GM12878 (cell line): ENCODE data around the gene ATP7B. TPM values are rescaled to one million over a fixed set of nuclear protein-coding genes. Genes with fewer than 3 reads are reported as not detected.

Experiments used
- ATAC-seq: fragments of 200-7000 bp; cut with Tn5 transposase; 3 replicates; pipeline ENCODE4 v1.9.1; 2020; ENCODE audit warnings: mild to moderate bottlenecking, moderate library complexity
- BruUV-seq: library from RNA; stranded (reverse); fragments of 400-500 nt; replicated peaks from 2 replicates; lab custom pipeline; 2021; lab: Mats Ljungman, UMichigan
- CTCF ChIA-PET: fragments of 300-600 bp; sonication (Branson Sonifier 250); formaldehyde crosslinking; extraction: SDS; loops from one replicate; lab custom pipeline; 2021; ENCODE audit warnings: inconsistent platforms; lab: Yijun Ruan, JAX
- POLR2A ChIA-PET: fragments of 350-600 bp; formaldehyde crosslinking; extraction: SDS; loops from one replicate; lab custom pipeline; 2021; ENCODE audit warnings: inconsistent platforms; lab: Charles Lee
- RAD21 ChIA-PET: fragments of 300-600 bp; sonication (Branson Sonifier 250); formaldehyde crosslinking; loops from one replicate; lab custom pipeline; 2023; ENCODE audit warnings: antibody characterized with exemption; ENCODE audit not compliant: unreplicated experiment; lab: Charles Lee
- SMC1A ChIA-PET: fragments of 300-600 bp; sonication (Branson Sonifier 250); formaldehyde crosslinking; loops from one replicate; lab custom pipeline; 2023; ENCODE audit not compliant: unreplicated experiment, uncharacterized antibody; lab: Charles Lee
- DNase-seq: peaks from one replicate; pipeline ENCODE4 v3.0.0-alpha.2; 2011; ENCODE audit warnings: low read depth, low spot score
- FAIRE-seq: peaks from 3 replicates; lab custom pipeline; 2011; peaks lifted over from hg19 to GRCh38; lab: Jason Lieb, UNC
- H2AFZ ChIP-seq: 2 replicates; pipeline ENCODE4 v1.6.0; 2011; ENCODE audit warnings: low read depth, low read length, control low read depth; ENCODE audit not compliant: control insufficient read depth
- H3K27ac ChIP-seq: 2 replicates; pipeline ENCODE4 v1.5.1; 2011; ENCODE audit warnings: control low read depth; ENCODE audit not compliant: control insufficient read depth, insufficient read depth
- H3K27me3 ChIP-seq, 2 experiments: replicated peaks in 1 of 2; 2 replicates each; pipeline versions ENCODE4 v1.6.0 to v1.6.1; 2011; ENCODE audit warnings: low read length in 1 of 2; ENCODE audit not compliant: control insufficient read depth in 2 of 2, insufficient read depth in 2 of 2
- H3K36me3 ChIP-seq, 2 experiments: 2 replicates each; pipeline ENCODE4 v1.5.1; 2011; ENCODE audit warnings: low read length in 1 of 2; ENCODE audit not compliant: control insufficient read depth in 2 of 2, insufficient read depth in 2 of 2
- H3K4me1 ChIP-seq: 2 replicates; pipeline ENCODE4 v1.6.1; 2011; ENCODE audit warnings: mild to moderate bottlenecking, low read length, moderate library complexity, mixed read lengths; ENCODE audit not compliant: control insufficient read depth, insufficient read depth
- H3K4me2 ChIP-seq: 2 replicates; pipeline ENCODE4 v1.6.0; 2011; ENCODE audit warnings: control low read depth; ENCODE audit not compliant: control insufficient read depth, insufficient read depth
- H3K4me3 ChIP-seq: fragments of 200-600 bp; sonication (generic); 2 replicates; pipeline ENCODE4 v1.5.1; 2016
- H3K79me2 ChIP-seq: 2 replicates; pipeline ENCODE4 v1.6.0; 2011; ENCODE audit warnings: low read length; ENCODE audit not compliant: control insufficient read depth, insufficient read depth
- H3K9ac ChIP-seq: 2 replicates; pipeline ENCODE4 v1.8.0; 2011; ENCODE audit warnings: low read length, control low read depth, mixed read lengths; ENCODE audit not compliant: control insufficient read depth, insufficient read depth
- H3K9me3 ChIP-seq: replicated peaks from 3 replicates; pipeline ENCODE4 v1.5.1; 2011; ENCODE audit warnings: mild to moderate bottlenecking, low read length; ENCODE audit not compliant: control insufficient read depth, insufficient read depth
- H4K20me1 ChIP-seq: 2 replicates; pipeline ENCODE4 v1.6.0; 2011; ENCODE audit not compliant: control insufficient read depth, insufficient read depth
- BRCA1 ChIP-seq: IDR thresholded peaks from 2 replicates; pipeline ENCODE4 v1.6.1; 2011; ENCODE audit warnings: low read depth, low read length, improper control_type of control experiment
- GATAD2B ChIP-seq: fragments of 450-650 bp; conservative IDR thresholded peaks from 2 replicates; pipeline ENCODE4 v1.6.1; 2017; ENCODE audit warnings: low read depth, mild to moderate bottlenecking, moderate library complexity
- IRF4 ChIP-seq: IDR thresholded peaks from 2 replicates; pipeline ENCODE4 v1.6.1; 2011; ENCODE audit warnings: low read depth, low read length
- NBN ChIP-seq: fragments of 450-650 bp; IDR thresholded peaks from 2 replicates; pipeline ENCODE4 v1.6.1; 2016
- NFIC ChIP-seq: IDR thresholded peaks from 2 replicates; pipeline ENCODE4 v1.6.1; 2012; ENCODE audit warnings: low read depth, mild to moderate bottlenecking, inconsistent platforms, low read length, moderate library complexity
- NR2F1 ChIP-seq: fragments of 450-650 bp; conservative IDR thresholded peaks from 2 replicates; pipeline ENCODE4 v1.6.1; 2017; ENCODE audit warnings: mild to moderate bottlenecking
- POLR2AphosphoS2 ChIP-seq: IDR thresholded peaks from 2 replicates; pipeline ENCODE4 v1.6.1; 2011; ENCODE audit warnings: low read depth, mild to moderate bottlenecking, low read length, improper control_type of control experiment, moderate library complexity
- RAD51 ChIP-seq: fragments of 450-650 bp; IDR thresholded peaks from 2 replicates; pipeline ENCODE4 v1.6.1; 2016; ENCODE audit warnings: moderate library complexity, mild to moderate bottlenecking, inconsistent platforms
- ZNF24 ChIP-seq: fragments of 450-650 bp; IDR thresholded peaks from 2 replicates; pipeline ENCODE4 v1.6.1; 2017; ENCODE audit warnings: antibody characterized with exemption, mild to moderate bottlenecking
- WGBS: methylation state at CpG from one replicate; pipeline ENCODE4 v1.1.6; 2016; ENCODE audit warnings: low lambda C conversion rate; ENCODE audit not compliant: insufficient replicate concordance, insufficient coverage; ENCODE audit errors: missing lambda C conversion rate; 5-methylcytosine and 5-hydroxymethylcytosine counted together
- in situ Hi-C: fragments of 300-500 bp; cut with MboI; formaldehyde crosslinking; loops from 9 replicates; pipeline ENCODE4 v1.14.3; 2018; ENCODE audit warnings: mixed read lengths
- intact Hi-C: fragments of 100-400 bp; cut with micrococcal nuclease; formaldehyde crosslinking; loops from one replicate; pipeline ENCODE4 v1.14.2; 2022; ENCODE audit not compliant: unreplicated experiment
- polyA plus RNA-seq, 11 experiments: library from polyadenylated mRNA; depleted of rRNA in 4 of 11; unstranded in 6 of 11; stranded (reverse) in 5 of 11; fragments of >200 nt; fragmentation: Nextera tagmentation in 4 of 11; fragmentation: Illumina TruSeq in 1 of 11; extraction: Ambion mirVana in 4 of 11; extraction: Trizol in 1 of 11; gene quantifications; 1 replicate in 1 of 11; 2 replicates in 10 of 11; pipeline versions ENCODE4 v1.2.1 to v1.2.3, GENCODE V29; 2011 to 2016; ENCODE audit warnings: inconsistent platforms in 2 of 11, missing spikeins in 2 of 11, low read depth in 1 of 11
- total RNA-seq, 4 experiments: library from RNA; depleted of rRNA in 3 of 4; stranded (reverse); fragments of >200 nt in 3 of 4; fragmentation: Illumina TruSeq in 1 of 4; extraction: Trizol in 1 of 4; gene quantifications; 2 replicates each; pipeline versions ENCODE4 v1.2.1 to v1.2.3, GENCODE V29; 2013 to 2021

The ATP7B gene
- total and polyA plus RNA-seq, 10 of the 15 experiments (the other 5 are each of a cell fraction or from before 2014, with no cell fraction given) = under 0.01 to 1.1 (median 0.06) TPM; not detected in 2

- in situ Hi-C loops (no loop called here), intact Hi-C loops (no loop called here)
- POLR2A ChIA-PET = interaction anchor here (0.6 kb wide), 1 partner anchor 135 kb away, joined by 3 read pairs; no protein-coding TSS in a partner anchor
Measured at GRCh38 chr13:51977625-51978024, 33.6 kb downstream of the ATP7B start.

GRCh38 chr13:51976890-51977289 is 34.4 kb downstream of the ATP7B start:
- ChIA-PET POLR2A (interaction anchor here (0.6 kb wide), 1 partner anchor 134 kb away, joined by 3 read pairs; no protein-coding TSS in a partner anchor), SMC1A (interaction anchor here (1.0 to 1.6 kb wide), 4 partner anchors 9 to 35 kb away, joined by 3 to 4 read pairs (median 4); partner anchors contain the start of gene ALG11), RAD21 (interaction anchor here (0.9 kb wide), 1 partner anchor 17 kb away, joined by 5 read pairs; no protein-coding TSS in a partner anchor)
- H3K4me3 ChIP-seq = no peak overlapping the region
- in situ Hi-C loops (no loop called here), intact Hi-C loops (no loop called here)
- H3K9me3 ChIP-seq = no peaks in the 10 kb centered on the region
- 28% methylated on average over 5 of the region's 5 CpGs for WGBS
- H2AFZ ChIP-seq = no peak overlapping the region
- no peak for DNase-seq
- H3K27ac ChIP-seq = no peak overlapping the region
- no peak overlapping the region for H3K4me2 ChIP-seq
- no peaks in the 10 kb centered on the region for H3K36me3 ChIP-seq
- no peaks in the 10 kb centered on the region for H3K79me2 ChIP-seq
- no peak for TF ChIP-seq IRF4
- no peak for TF ChIP-seq NBN
- TF ChIP-seq NFIC = no peak
- TF ChIP-seq, all 136 proteins: peak for 0
- Histone ChIP-seq H3K27me3 (no peaks in the 10 kb centered on the region; a peak in 1 of 4 replicates), H3K9ac (no peak overlapping the region), H4K20me1 (no peaks in the 10 kb centered on the region), H3K4me1 (no peaks in the 10 kb centered on the region)
- no peak for ATAC-seq
- no peak for FAIRE-seq
- BruUV-seq = no TSS peak
- CTCF ChIA-PET = interaction anchor here (0.6 to 1.5 kb wide), 4 partner anchors 13 to 851 kb away, joined by 3 to 4 read pairs (median 4); no protein-coding TSS in a partner anchor

More at GRCh38 chr13:51977625-51978024, 33.6 kb downstream of the ATP7B start:
- Histone ChIP-seq H3K36me3 (no peaks in the 10 kb centered on the region), H3K27me3 (no peaks in the 10 kb centered on the region), H3K4me3 (no peak overlapping the region), H3K9me3 (no peaks in the 10 kb centered on the region), H2AFZ (no peak overlapping the region), H3K9ac (no peak overlapping the region), H3K27ac (no peak overlapping the region), H4K20me1 (no peaks in the 10 kb centered on the region), H3K4me1 (no peaks in the 10 kb centered on the region), H3K79me2 (no peaks in the 10 kb centered on the region), H3K4me2 (no peak overlapping the region)
- ChIA-PET RAD21 (no interaction called here), SMC1A (interaction anchor here (1.0 to 1.6 kb wide), 4 partner anchors 10 to 35 kb away, joined by 3 to 4 read pairs (median 4); partner anchors contain the start of gene ALG11), CTCF (interaction anchor here (0.8 to 1.5 kb wide), 3 partner anchors 13 to 852 kb away, joined by 3 to 4 read pairs (median 4); no protein-coding TSS in a partner anchor)
- no peak for TF ChIP-seq BRCA1
- no peak for TF ChIP-seq GATAD2B
- TF ChIP-seq POLR2AphosphoS2 = no peak
- TF ChIP-seq ZNF24 = no peak
- no peak for TF ChIP-seq RAD51
- no peak for TF ChIP-seq NR2F1
- DNase-seq (no peak), FAIRE-seq (no peak), ATAC-seq (no peak)
- no TSS peak for BruUV-seq
- 26% methylated on average over 5 of the region's 5 CpGs for WGBS
